Stimulated activated CD4-positive, alpha-beta T cell treated with anti-CD3 and anti-CD28 coated beads, Interleukin-4, amount 100 ng/mL, for 4 hours (primary cell): ENCODE data around the gene SPTLC2.
"Not testable (repeated sequence)": the region's sequence is repeated elsewhere in the genome, so short reads cannot be mapped to it uniquely, and the experiment has no call there.

Experiments
- DNase-seq, 2 experiments: peaks; one replicate each; pipeline ENCODE4 v3.0.0-alpha.2; 2020

The SPTLC2 gene

GRCh38 chr14:77585385-77585784, 31.1 kb downstream of the SPTLC2 start:
- no peak for DNase-seq

GRCh38 chr14:77584809-77585208, 31.6 kb downstream of the SPTLC2 start:
- DNase-seq: no peak

GRCh38 chr14:77583657-77584056, 32.8 kb downstream of the SPTLC2 start:
- no peak for DNase-seq

- no peak for DNase-seq
Measured at GRCh38 chr14:77582511-77582910, 33.9 kb downstream of the SPTLC2 start.

- no peak for DNase-seq
Measured at GRCh38 chr14:77580964-77581505, 35.4 kb downstream of the SPTLC2 start.

- DNase-seq: no peak
Measured at GRCh38 chr14:77580477-77580876, 36.0 kb downstream of the SPTLC2 start.

GRCh38 chr14:77579780-77580179, 36.7 kb downstream of the SPTLC2 start:
- no peak for DNase-seq

GRCh38 chr14:77579065-77579464, 37.4 kb downstream of the SPTLC2 start:
- no peak for DNase-seq

- DNase-seq: no peak
Measured at GRCh38 chr14:77574446-77575115, 41.9 kb downstream of the SPTLC2 start.

- no peak for DNase-seq
Measured at GRCh38 chr14:77573964-77574363, 42.5 kb downstream of the SPTLC2 start.

GRCh38 chr14:77570706-77571268, 45.6 kb downstream of the SPTLC2 start:
- DNase-seq: no peak

GRCh38 chr14:77565994-77566305, 50.5 kb downstream of the SPTLC2 start:
- no peak for DNase-seq

- no peak for DNase-seq
Measured at GRCh38 chr14:77565289-77565993, 51.0 kb downstream of the SPTLC2 start.

GRCh38 chr14:77562681-77563080, 53.8 kb downstream of the SPTLC2 start:
- DNase-seq: no peak

- no peak for DNase-seq
Measured at GRCh38 chr14:77561881-77562280, 54.6 kb downstream of the SPTLC2 start.

- DNase-seq: no peak
Measured at GRCh38 chr14:77559381-77559780, 57.1 kb downstream of the SPTLC2 start.

GRCh38 chr14:77557391-77557790, 59.0 kb downstream of the SPTLC2 start:
- no peak for DNase-seq

- no peak for DNase-seq
Measured at GRCh38 chr14:77556946-77557345, 59.5 kb downstream of the SPTLC2 start.

GRCh38 chr14:77554816-77555599, 61.4 kb downstream of the SPTLC2 start:
- no peak for DNase-seq

- DNase-seq: no peak
Measured at GRCh38 chr14:77554207-77554606, 62.2 kb downstream of the SPTLC2 start.

- no peak for DNase-seq
Measured at GRCh38 chr14:77549451-77549850, 67.0 kb downstream of the SPTLC2 start.

- no peak for DNase-seq
Measured at GRCh38 chr14:77547512-77548180, 68.8 kb downstream of the SPTLC2 start.

GRCh38 chr14:77545171-77545570, 71.3 kb downstream of the SPTLC2 start:
- not testable (repeated sequence) for DNase-seq
